Measurements from ENCODE around the gene PPP2R3A. TPM values are rescaled to one million over a fixed set of nuclear protein-coding genes. Genes with fewer than 3 reads are reported as not detected.

Gene PPP2R3A, protein sequence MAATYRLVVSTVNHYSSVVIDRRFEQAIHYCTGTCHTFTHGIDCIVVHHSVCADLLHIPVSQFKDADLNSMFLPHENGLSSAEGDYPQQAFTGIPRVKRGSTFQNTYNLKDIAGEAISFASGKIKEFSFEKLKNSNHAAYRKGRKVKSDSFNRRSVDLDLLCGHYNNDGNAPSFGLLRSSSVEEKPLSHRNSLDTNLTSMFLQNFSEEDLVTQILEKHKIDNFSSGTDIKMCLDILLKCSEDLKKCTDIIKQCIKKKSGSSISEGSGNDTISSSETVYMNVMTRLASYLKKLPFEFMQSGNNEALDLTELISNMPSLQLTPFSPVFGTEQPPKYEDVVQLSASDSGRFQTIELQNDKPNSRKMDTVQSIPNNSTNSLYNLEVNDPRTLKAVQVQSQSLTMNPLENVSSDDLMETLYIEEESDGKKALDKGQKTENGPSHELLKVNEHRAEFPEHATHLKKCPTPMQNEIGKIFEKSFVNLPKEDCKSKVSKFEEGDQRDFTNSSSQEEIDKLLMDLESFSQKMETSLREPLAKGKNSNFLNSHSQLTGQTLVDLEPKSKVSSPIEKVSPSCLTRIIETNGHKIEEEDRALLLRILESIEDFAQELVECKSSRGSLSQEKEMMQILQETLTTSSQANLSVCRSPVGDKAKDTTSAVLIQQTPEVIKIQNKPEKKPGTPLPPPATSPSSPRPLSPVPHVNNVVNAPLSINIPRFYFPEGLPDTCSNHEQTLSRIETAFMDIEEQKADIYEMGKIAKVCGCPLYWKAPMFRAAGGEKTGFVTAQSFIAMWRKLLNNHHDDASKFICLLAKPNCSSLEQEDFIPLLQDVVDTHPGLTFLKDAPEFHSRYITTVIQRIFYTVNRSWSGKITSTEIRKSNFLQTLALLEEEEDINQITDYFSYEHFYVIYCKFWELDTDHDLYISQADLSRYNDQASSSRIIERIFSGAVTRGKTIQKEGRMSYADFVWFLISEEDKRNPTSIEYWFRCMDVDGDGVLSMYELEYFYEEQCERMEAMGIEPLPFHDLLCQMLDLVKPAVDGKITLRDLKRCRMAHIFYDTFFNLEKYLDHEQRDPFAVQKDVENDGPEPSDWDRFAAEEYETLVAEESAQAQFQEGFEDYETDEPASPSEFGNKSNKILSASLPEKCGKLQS (N-terminal part only)
- total RNA-seq (10 to 100 TPM in 6 of 9 donors, 1 to 10 TPM in 3; 8.4 to 23.1 (median 14.7) TPM), polyA plus RNA-seq (10 to 100 TPM in 1 of 3 donors, 1 to 10 TPM in 2; 2.1 to 20.6 (median 2.3) TPM)
- long read RNA-seq, donor 1, full-length matches to known transcripts = 2 of 2 reads
- long read RNA-seq, donor 1, partial matches to known transcripts = 0 of 2 reads
- long read RNA-seq, donor 1, other reads (novel, unspliced or antisense) = 0 of 2 reads
- long read RNA-seq, donor 2, partial matches to known transcripts = 26 of 26 reads
- long read RNA-seq, donor 2, other reads (novel, unspliced or antisense) = 0 of 26 reads
- long read RNA-seq, donor 3 = 0 reads
- long read RNA-seq, donor 4, partial matches to known transcripts = 3 of 8 reads
- long read RNA-seq, donor 4, other reads (novel, unspliced or antisense) = 4 of 8 reads
- long read RNA-seq, donor 5, full-length matches to known transcripts = 7 of 9 reads
- long read RNA-seq, donor 5, partial matches to known transcripts = 1 of 9 reads
- long read RNA-seq, donor 5, other reads (novel, unspliced or antisense) = 1 of 9 reads
- long read RNA-seq, donor 6, partial matches to known transcripts = 2 of 2 reads
- long read RNA-seq, donor 6, other reads (novel, unspliced or antisense) = 0 of 2 reads
- long read RNA-seq, donor 7 = 0 reads
- long read RNA-seq, donor 8 = 0 reads
- long read RNA-seq, donor 9, partial matches to known transcripts = 0 of 1 reads
- long read RNA-seq, donor 9, other reads (novel, unspliced or antisense) = 0 of 1 reads
- long read RNA-seq, donor 10 = 0 reads

DNA sequence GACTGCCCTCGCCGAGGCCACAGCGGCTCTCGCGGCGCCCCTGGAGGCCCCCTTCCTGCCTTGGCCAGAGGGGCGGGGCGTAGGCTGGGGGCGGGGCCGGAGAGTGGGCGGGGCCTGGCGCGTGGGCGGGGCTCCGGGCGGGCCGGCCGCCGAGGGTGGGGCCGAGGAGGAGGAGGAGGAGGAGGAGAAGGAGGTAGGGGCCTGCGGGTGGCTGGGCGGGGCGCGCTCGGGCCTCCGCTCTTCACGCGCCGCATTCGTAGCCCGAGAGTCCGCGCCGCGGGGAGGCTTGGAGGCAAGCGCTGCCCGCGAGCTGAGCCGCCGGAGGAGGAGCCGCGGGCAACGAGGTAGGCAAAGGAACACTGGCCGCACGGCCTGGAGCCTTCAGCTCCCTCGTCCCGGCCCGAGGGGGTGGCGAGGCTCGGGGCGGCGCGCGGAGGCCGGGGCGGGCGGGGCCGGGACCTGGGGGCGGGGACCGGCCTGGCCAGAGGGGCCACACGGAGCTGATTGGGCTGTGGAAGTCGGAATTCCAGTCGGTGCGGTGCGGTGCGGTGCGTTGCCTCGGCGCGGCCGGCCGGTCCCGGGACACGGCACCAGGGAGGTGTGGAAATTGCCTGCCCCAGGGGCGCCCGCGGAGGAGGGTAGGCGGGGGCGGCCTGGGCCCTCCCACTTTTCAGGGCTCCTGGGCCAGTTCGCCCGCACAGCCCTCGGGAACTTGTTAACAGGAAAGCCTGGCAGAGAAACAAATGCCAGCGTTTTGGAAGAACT is at the start of gene PPP2R3A:
PPP2R3A (plus strand) TSS at position 223 of the 765 bp plus-strand sequence. CDS start 35,771 bp downstream, outside the sequence.
- no peaks in the 10 kb centered on the region for H3K36me3 ChIP-seq (replicated peaks in 1 of 2)
- intact Hi-C loops (cut with DNase I) = loop anchor here in 1 of 2 donors (10.0 kb wide), 1 partner anchor 79 kb away; no protein-coding TSS in a partner anchor
- H3K27me3 ChIP-seq = no peaks in the 10 kb centered on the region
- 0 to 1% (median 0%) methylated on average over 24 to 83 of the region's 83 CpGs; no CpG with 5 or more reads in 1 of the 4 donors for WGBS, 4 donors
- H3K4me1 ChIP-seq (replicated peaks in 1 of 2) = peaks cover 4 to 18% of the 10 kb centered on the region in 2 donors
- peak within 1 kb of the TSS; percentile 65 to 98 (median 87) for H3K27ac ChIP-seq
- TF ChIP-seq, protein P1, sequence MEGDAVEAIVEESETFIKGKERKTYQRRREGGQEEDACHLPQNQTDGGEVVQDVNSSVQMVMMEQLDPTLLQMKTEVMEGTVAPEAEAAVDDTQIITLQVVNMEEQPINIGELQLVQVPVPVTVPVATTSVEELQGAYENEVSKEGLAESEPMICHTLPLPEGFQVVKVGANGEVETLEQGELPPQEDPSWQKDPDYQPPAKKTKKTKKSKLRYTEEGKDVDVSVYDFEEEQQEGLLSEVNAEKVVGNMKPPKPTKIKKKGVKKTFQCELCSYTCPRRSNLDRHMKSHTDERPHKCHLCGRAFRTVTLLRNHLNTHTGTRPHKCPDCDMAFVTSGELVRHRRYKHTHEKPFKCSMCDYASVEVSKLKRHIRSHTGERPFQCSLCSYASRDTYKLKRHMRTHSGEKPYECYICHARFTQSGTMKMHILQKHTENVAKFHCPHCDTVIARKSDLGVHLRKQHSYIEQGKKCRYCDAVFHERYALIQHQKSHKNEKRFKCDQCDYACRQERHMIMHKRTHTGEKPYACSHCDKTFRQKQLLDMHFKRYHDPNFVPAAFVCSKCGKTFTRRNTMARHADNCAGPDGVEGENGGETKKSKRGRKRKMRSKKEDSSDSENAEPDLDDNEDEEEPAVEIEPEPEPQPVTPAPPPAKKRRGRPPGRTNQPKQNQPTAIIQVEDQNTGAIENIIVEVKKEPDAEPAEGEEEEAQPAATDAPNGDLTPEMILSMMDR (IDR thresholded peaks at IDR 0.05) = no peak
- TF ChIP-seq POLR2A (IDR thresholded peaks at IDR 0.05) = peak in 1 of 2 donors; percentile 76
- no peaks in the 10 kb centered on the region for H3K9me3 ChIP-seq (replicated peaks in 1 of 3)
- H3K4me3 ChIP-seq = peak within 1 kb of the TSS in 3 of 4 donors; percentile 63 to 74 (median 71)
- peak; percentile 87 to 91 (median 88) for DNase-seq

DNA sequence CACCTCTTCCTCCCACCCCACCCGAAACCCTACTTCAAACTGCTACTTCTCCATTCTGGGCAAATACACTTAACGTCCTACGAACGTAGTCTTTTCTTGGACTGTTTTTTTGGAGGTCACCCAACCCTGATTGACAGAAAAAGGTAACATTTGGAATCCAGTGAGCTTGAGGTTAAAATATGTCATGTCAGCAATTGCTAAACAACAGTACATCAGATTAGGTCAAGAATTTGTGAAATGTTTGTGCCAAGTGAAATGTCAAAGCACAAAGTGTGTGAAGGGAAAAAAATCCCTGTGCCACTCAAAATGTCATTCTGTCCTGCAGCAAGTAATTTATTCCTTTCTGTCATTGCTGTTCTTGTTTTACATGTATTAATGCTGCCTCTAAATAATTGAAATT is 49.2 kb upstream of the PPP2R3A start:
- Histone ChIP-seq H3K4me3 (no peak overlapping the region), H3K27ac (no peak overlapping the region), H3K36me3 (replicated peaks in 1 of 2) (no peaks in the 10 kb centered on the region), H3K27me3 (no peaks in the 10 kb centered on the region), H3K4me1 (replicated peaks in 1 of 2) (peaks cover 0 to 4% of the 10 kb centered on the region in 2 donors), H3K9me3 (replicated peaks in 1 of 3) (no peaks in the 10 kb centered on the region)
- WGBS, 4 donors = 52 to 65% (median 56%) methylated on average over 4 of the region's 4 CpGs
- intact Hi-C loops (cut with DNase I) = loop anchor here (5.0 kb wide), 1 partner anchor 126 kb away; no protein-coding TSS in a partner anchor
- TF ChIP-seq, protein P1 (IDR thresholded peaks at IDR 0.05) = no peak
- no peak for TF ChIP-seq POLR2A (IDR thresholded peaks at IDR 0.05)
- no peak for DNase-seq

DNA sequence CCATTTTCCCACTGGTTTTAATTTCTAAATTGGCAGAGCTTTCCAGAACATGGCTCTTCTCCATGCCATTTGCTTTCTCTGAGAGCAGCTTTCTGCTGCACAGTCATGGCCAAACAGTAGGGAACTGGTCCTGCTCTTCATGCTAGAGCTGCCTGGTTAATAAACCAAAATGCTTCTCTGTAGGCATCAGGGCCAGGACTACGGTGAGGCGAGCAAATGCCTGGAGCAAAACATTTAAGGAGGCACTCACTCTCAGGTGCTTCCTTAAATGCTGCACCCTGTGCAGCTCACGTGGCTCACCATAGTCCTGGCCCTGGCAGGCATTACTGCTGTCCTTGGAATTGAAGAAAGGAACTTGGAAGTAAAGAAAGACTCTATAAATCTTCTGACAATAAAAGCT is 48.5 kb upstream of the PPP2R3A start:
- Histone ChIP-seq H3K9me3 (replicated peaks in 1 of 3) (no peaks in the 10 kb centered on the region), H3K36me3 (replicated peaks in 1 of 2) (no peaks in the 10 kb centered on the region), H3K27ac (no peak overlapping the region), H3K4me3 (no peak overlapping the region), H3K4me1 (replicated peaks in 1 of 2) (peaks cover 0 to 4% of the 10 kb centered on the region in 2 donors), H3K27me3 (no peaks in the 10 kb centered on the region)
- peak in 6 of 7 donors; percentile 10 to 56 (median 24) for DNase-seq
- intact Hi-C loops (cut with DNase I) = loop anchor here (5.0 kb wide), 1 partner anchor 125 kb away; no protein-coding TSS in a partner anchor
- no peak for TF ChIP-seq POLR2A (IDR thresholded peaks at IDR 0.05)
- TF ChIP-seq, protein P1 (IDR thresholded peaks at IDR 0.05) = no peak
- WGBS, 4 donors = 31 to 34% (median 32%) methylated on average over 3 of the region's 3 CpGs
